Activated CD4-positive, alpha-beta T cell treated with anti-CD3 and anti-CD28 coated beads, Interleukin-2, Interleukin-4, amounts not matched to agents 100 ng/mL and 50 ng/mL, durations not matched to agents 16 hours and 8 hours (primary cell): ENCODE data around the gene ZBTB34.

Experiments used
- DNase-seq: peaks from one replicate; pipeline ENCODE4 v3.0.0-alpha.2; 2020; ENCODE audit warnings: low spot score

ZBTB34 gene

DNA sequence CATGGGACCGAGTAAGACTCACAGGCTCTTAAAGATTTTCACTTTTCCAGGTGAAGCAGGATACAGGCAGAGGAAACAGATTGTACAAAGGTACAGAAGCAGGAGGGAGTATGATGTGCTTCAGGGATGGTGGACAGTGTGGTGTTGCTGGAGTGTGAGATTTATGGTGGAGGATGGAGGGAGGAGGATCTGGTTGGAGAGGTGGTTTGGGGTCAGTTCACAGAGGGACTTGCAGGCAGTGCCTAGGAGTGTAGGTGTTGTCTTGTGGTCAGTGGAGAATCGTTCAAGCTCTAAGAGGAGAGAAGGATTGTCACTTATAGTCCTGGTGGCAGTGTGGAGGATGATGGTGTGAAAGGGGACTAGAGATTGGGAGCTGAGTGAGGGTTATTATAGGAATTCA, 65.9 kb downstream of the ZBTB34 start:
- DNase-seq, result no peak

DNA sequence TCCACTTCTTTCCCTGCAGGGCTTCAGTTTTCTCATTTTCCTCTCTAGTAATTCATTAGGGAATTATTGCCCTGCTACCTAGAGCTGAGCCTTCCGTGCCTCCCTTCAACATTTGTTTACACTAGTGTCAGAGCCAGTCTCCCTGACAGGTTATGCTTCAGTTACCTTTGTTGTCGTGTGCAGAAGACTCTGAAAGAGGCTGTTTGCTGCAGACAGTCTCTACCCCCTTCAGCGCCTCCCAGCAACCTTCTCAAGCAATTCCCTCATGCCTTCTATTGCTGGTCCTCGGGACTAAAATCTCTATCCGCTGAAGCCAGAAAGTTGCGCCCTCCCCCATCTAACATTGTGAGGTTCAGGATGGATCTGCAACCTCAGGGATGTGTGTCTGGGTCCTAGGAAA, 67.0 kb downstream of the ZBTB34 start:
- DNase-seq, result no peak

DNA sequence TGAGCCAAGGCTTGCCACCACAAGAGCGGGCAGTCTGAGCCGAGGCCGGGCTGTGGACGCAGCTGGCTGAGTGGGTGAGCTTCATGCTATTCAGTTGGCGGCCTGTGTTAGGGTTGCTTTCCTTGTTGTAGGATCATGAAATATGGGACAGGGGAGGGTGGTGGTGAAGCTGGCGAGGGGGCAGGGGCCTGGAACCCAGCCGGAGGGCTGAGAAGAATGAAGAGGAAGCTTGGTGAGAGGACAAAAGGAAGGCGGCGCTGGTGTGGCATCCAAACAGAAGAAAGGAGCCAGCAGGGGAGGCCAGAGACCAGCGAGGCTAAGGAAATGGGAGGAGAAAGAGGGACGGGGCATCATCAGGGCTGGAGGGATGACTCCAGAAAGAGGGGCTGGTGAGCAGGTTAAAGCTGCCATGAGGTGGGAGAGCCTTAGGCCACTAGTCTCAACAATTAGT, 72.5 kb downstream of the ZBTB34 start:
- no peak for DNase-seq

DNA sequence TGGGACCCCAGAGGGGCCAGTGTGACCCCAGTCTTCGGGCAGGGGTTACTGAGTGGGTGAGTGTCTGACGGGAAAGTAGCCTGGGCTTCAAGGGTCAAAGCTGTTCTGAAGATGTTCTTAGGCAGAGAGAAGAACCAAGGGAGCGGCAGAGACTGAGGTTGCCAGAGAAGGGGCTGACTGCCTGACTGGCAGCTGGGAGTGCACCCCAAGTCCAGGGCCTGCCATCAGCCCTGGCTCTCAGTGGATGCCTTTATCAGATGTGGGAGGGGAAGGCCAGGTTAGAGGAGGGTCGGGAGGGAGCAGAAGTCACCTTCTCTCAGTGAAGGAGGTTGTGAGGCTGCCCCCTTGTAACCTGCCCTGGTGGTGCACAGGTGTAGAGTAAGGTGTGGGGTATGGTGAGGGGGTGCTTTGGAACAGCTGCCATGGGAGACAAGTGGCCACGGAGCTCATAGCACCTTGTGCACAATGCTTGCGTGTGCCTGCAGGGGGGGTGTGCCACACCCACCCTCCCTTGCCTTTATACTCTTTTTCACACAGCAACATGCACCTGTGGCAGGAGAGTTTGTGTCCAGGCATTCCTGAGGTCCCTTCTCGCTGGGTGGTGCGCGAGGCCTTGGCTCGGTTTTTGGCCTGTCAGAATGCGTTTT, 73.0 kb downstream of the ZBTB34 start:
- no peak for DNase-seq

DNA sequence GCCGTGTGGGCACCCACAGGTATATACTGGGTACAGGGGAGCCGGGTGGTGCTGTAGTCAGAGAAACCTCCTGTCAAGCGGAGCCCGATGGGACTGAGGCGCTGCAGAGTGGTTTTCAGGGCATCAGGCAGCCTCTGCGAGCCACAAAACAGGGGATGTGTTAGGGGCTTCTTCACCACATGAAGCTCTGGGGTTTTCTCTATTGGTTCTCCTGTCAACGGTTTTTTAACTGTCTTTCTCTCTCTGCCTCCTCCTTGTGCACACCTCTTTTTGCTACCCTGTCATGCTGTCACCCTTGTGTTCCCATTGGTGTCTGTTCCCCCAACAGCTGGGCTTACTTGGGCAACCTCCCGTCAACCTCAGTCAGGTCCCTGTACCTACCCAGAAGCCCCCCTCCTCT, 74.0 kb downstream of the ZBTB34 start:
- DNase-seq, result no peak
